Neuron (in vitro differentiated cells): Measurements from ENCODE around the gene UCHL3.

Experiments
- H2AFZ ChIP-seq: one replicate; pipeline ENCODE4 v1.6.1; 2013; ENCODE audit warnings: low read depth, mild to moderate bottlenecking, inconsistent platforms, low read length, moderate library complexity
- H3K27me3 ChIP-seq: one replicate; pipeline ENCODE4 v1.6.1; 2013; ENCODE audit warnings: low read length; ENCODE audit not compliant: insufficient read depth
- H3K36me3 ChIP-seq: one replicate; pipeline ENCODE4 v1.6.1; 2013; ENCODE audit warnings: low read length; ENCODE audit not compliant: insufficient read depth
- H3K4me1 ChIP-seq: one replicate; pipeline ENCODE4 v1.6.1; 2013; ENCODE audit warnings: low read length; ENCODE audit not compliant: insufficient read depth
- H3K4me3 ChIP-seq: 2 replicates; pipeline ENCODE4 v1.5.1; 2013; ENCODE audit warnings: mild to moderate bottlenecking, low read length, moderate library complexity
- H3K9me3 ChIP-seq: one replicate; pipeline ENCODE4 v1.6.1; 2013; ENCODE audit warnings: low read length

The UCHL3 gene

GRCh38 chr13:75566658-75567057 is 17.1 kb downstream of the UCHL3 start:
- Histone ChIP-seq H3K9me3 (no peaks in the 10 kb centered on the region), H3K36me3 (peaks cover 6% of the 10 kb centered on the region), H3K27me3 (no peaks in the 10 kb centered on the region), H3K4me3 (no peak overlapping the region), H2AFZ (no peak overlapping the region), H3K4me1 (no peaks in the 10 kb centered on the region)

- Histone ChIP-seq H3K27me3 (no peaks in the 10 kb centered on the region), H3K4me3 (no peak overlapping the region), H3K4me1 (no peaks in the 10 kb centered on the region), H2AFZ (no peak overlapping the region), H3K9me3 (no peaks in the 10 kb centered on the region), H3K36me3 (peaks cover 6% of the 10 kb centered on the region)
Measured at GRCh38 chr13:75569576-75569975, 20.0 kb downstream of the UCHL3 start.

- H3K36me3 ChIP-seq: peaks cover 4% of the 10 kb centered on the region
- H3K9me3 ChIP-seq: peaks cover 5% of the 10 kb centered on the region
- no peak overlapping the region for H3K4me3 ChIP-seq
- no peaks in the 10 kb centered on the region for H3K27me3 ChIP-seq
- no peaks in the 10 kb centered on the region for H3K4me1 ChIP-seq
- H2AFZ ChIP-seq: no peak overlapping the region
Measured at GRCh38 chr13:75579529-75579928, 29.9 kb downstream of the UCHL3 start.

GRCh38 chr13:75581874-75582640 is 32.5 kb downstream of the UCHL3 start:
- H3K4me1 ChIP-seq: no peaks in the 10 kb centered on the region
- peaks cover 5% of the 10 kb centered on the region for H3K9me3 ChIP-seq
- no peak overlapping the region for H2AFZ ChIP-seq
- no peaks in the 10 kb centered on the region for H3K27me3 ChIP-seq
- H3K36me3 ChIP-seq: no peaks in the 10 kb centered on the region
- no peak overlapping the region for H3K4me3 ChIP-seq

- Histone ChIP-seq H3K36me3 (no peaks in the 10 kb centered on the region), H2AFZ (no peak overlapping the region), H3K4me1 (no peaks in the 10 kb centered on the region), H3K9me3 (peaks cover 5% of the 10 kb centered on the region), H3K27me3 (no peaks in the 10 kb centered on the region), H3K4me3 (no peak overlapping the region)
Measured at GRCh38 chr13:75583091-75583490, 33.5 kb downstream of the UCHL3 start.

- Histone ChIP-seq H3K27me3 (no peaks in the 10 kb centered on the region), H3K9me3 (peaks cover 6% of the 10 kb centered on the region), H3K4me1 (no peaks in the 10 kb centered on the region), H3K4me3 (no peak overlapping the region), H3K36me3 (no peaks in the 10 kb centered on the region), H2AFZ (no peak overlapping the region)
Measured at GRCh38 chr13:75585153-75585552, 35.6 kb downstream of the UCHL3 start.

- Histone ChIP-seq H3K36me3 (no peaks in the 10 kb centered on the region), H3K27me3 (no peaks in the 10 kb centered on the region), H3K4me1 (no peaks in the 10 kb centered on the region), H2AFZ (no peak overlapping the region), H3K4me3 (no peak overlapping the region), H3K9me3 (peaks cover 6% of the 10 kb centered on the region)
Measured at GRCh38 chr13:75587679-75588078, 38.1 kb downstream of the UCHL3 start.

- Histone ChIP-seq H3K4me3 (no peak overlapping the region), H3K9me3 (no peaks in the 10 kb centered on the region), H3K36me3 (peaks cover 2% of the 10 kb centered on the region), H3K27me3 (no peaks in the 10 kb centered on the region), H2AFZ (no peak overlapping the region), H3K4me1 (no peaks in the 10 kb centered on the region)
Measured at GRCh38 chr13:75596657-75597182, 47.1 kb downstream of the UCHL3 start.

GRCh38 chr13:75600371-75600770 is 50.8 kb downstream of the UCHL3 start:
- Histone ChIP-seq H3K4me1 (no peaks in the 10 kb centered on the region), H3K36me3 (peaks cover 2% of the 10 kb centered on the region), H3K4me3 (no peak overlapping the region), H3K9me3 (no peaks in the 10 kb centered on the region), H3K27me3 (no peaks in the 10 kb centered on the region), H2AFZ (no peak overlapping the region)

- H3K36me3 ChIP-seq: peaks cover 2% of the 10 kb centered on the region
- H3K4me3 ChIP-seq: no peak overlapping the region
- no peaks in the 10 kb centered on the region for H3K9me3 ChIP-seq
- no peak overlapping the region for H2AFZ ChIP-seq
- no peaks in the 10 kb centered on the region for H3K27me3 ChIP-seq
- H3K4me1 ChIP-seq: no peaks in the 10 kb centered on the region
Measured at GRCh38 chr13:75603038-75603437, 53.4 kb downstream of the UCHL3 start.

- Histone ChIP-seq H3K9me3 (no peaks in the 10 kb centered on the region), H3K4me3 (no peak overlapping the region), H3K27me3 (no peaks in the 10 kb centered on the region), H2AFZ (no peak overlapping the region), H3K4me1 (no peaks in the 10 kb centered on the region), H3K36me3 (no peaks in the 10 kb centered on the region)
Measured at GRCh38 chr13:75607447-75607846, 57.9 kb downstream of the UCHL3 start.

GRCh38 chr13:75610466-75610865 is 60.9 kb downstream of the UCHL3 start:
- Histone ChIP-seq H3K4me3 (no peak overlapping the region), H3K36me3 (no peaks in the 10 kb centered on the region), H3K27me3 (no peaks in the 10 kb centered on the region), H2AFZ (no peak overlapping the region), H3K4me1 (no peaks in the 10 kb centered on the region), H3K9me3 (no peaks in the 10 kb centered on the region)

- H3K27me3 ChIP-seq: no peaks in the 10 kb centered on the region
- no peak overlapping the region for H3K4me3 ChIP-seq
- H3K36me3 ChIP-seq: no peaks in the 10 kb centered on the region
- no peak overlapping the region for H2AFZ ChIP-seq
- H3K9me3 ChIP-seq: no peaks in the 10 kb centered on the region
- no peaks in the 10 kb centered on the region for H3K4me1 ChIP-seq
Measured at GRCh38 chr13:75612354-75612753, 62.8 kb downstream of the UCHL3 start.

GRCh38 chr13:75617230-75617629 is 67.6 kb downstream of the UCHL3 start:
- Histone ChIP-seq H2AFZ (no peak overlapping the region), H3K9me3 (no peaks in the 10 kb centered on the region), H3K4me1 (no peaks in the 10 kb centered on the region), H3K36me3 (no peaks in the 10 kb centered on the region), H3K27me3 (no peaks in the 10 kb centered on the region), H3K4me3 (no peak overlapping the region)
